Aorta (tissue), 5 donors: ENCODE results near the gene DNER. TPM values are rescaled to one million over a fixed set of nuclear protein-coding genes. Genes with fewer than 3 reads are reported as not detected.
"Not testable (repeated sequence)": the region's sequence is repeated elsewhere in the genome, so short reads cannot be mapped to it uniquely, and the experiment has no call there.

Experiments
- ATAC-seq: fragments of 200-7000 bp; cut with Tn5 transposase; one replicate; pipeline ENCODE4 v1.9.1; 2022; ENCODE audit warnings: moderate library complexity; ENCODE audit not compliant: low FRiP score
- DNase-seq, 2 donors: peaks; one replicate each; pipeline ENCODE4 v3.0.0-alpha.2; 2020
- H3K27ac ChIP-seq, 2 donors: one replicate each; pipeline ENCODE4 v1.5.1; 2013; ENCODE audit warnings: low read length in 2 of 2, mild to moderate bottlenecking in 2 of 2, moderate library complexity in 2 of 2, control low read depth in 1 of 2, inconsistent platforms in 1 of 2, low read depth in 1 of 2
- H3K27me3 ChIP-seq, 2 donors: one replicate each; pipeline ENCODE4 v1.6.1; 2013; ENCODE audit warnings: control low read depth in 1 of 2, low read length in 1 of 2, mild to moderate bottlenecking in 1 of 2, moderate library complexity in 1 of 2; ENCODE audit not compliant: insufficient read depth in 2 of 2, control insufficient read depth in 1 of 2
- H3K36me3 ChIP-seq, 2 donors: one replicate each; pipeline ENCODE4 v1.6.1; 2013; ENCODE audit warnings: control low read depth in 1 of 2, low read length in 1 of 2, mild to moderate bottlenecking in 1 of 2; ENCODE audit not compliant: insufficient read depth in 2 of 2, control insufficient read depth in 1 of 2
- H3K4me1 ChIP-seq, 2 donors: one replicate each; pipeline ENCODE4 v1.6.1; 2013; ENCODE audit warnings: low read length in 2 of 2, control low read depth in 1 of 2, mild to moderate bottlenecking in 1 of 2, moderate library complexity in 1 of 2; ENCODE audit not compliant: insufficient read depth in 2 of 2, control insufficient read depth in 1 of 2
- H3K4me3 ChIP-seq, 2 donors: one replicate each; pipeline ENCODE4 v1.5.1; 2013; ENCODE audit warnings: low read length in 2 of 2, control low read depth in 1 of 2, mild to moderate bottlenecking in 1 of 2
- H3K9me3 ChIP-seq: one replicate; pipeline ENCODE4 v1.6.1; 2013; ENCODE audit warnings: mild to moderate bottlenecking, low read length; ENCODE audit not compliant: control insufficient read depth
- WGBS, 2 donors: extraction: QIAGEN DNeasy Blood & Tissue Kit; methylation state at CpG; one replicate each; pipeline ENCODE4 v1.1.7; 2013; 5-methylcytosine and 5-hydroxymethylcytosine counted together
- intact Hi-C, 2 donors: fragments of 100-400 bp; cut with DNase I; formaldehyde crosslinking; loops; one replicate each; pipeline versions ENCODE4 v1.14.2 to v1.15.0; 2022
- polyA plus RNA-seq, 2 donors: library from polyadenylated mRNA; stranded (reverse); fragments of 200-250 nt; gene quantifications; one replicate each; pipeline ENCODE4 v1.2.3, GENCODE V29; 2013
- total RNA-seq, 2 donors: library from RNA; stranded (reverse); fragmentation: NEBNext Ultra II Directional; extraction: Animal tissue kit (Norgen Biotek cat#: 25700); gene quantifications; one replicate each; pipeline ENCODE4 v1.2.1, GENCODE V29; 2021
- donor health status: healthy with polysubstance abuse.
- donor health status: Bipolar disorder and iron deficiency.
- donor health status: DM: no; HTN: no; CAD: no.
- donor health status: DM: no; HTN: no; CAD: no.
- donor health status: DM: yes; HTN: yes; CAD: no.

DNER gene
- total and polyA plus RNA-seq, 4 donors, result 0.45 to 2.5 (median 1.1) TPM

DNA sequence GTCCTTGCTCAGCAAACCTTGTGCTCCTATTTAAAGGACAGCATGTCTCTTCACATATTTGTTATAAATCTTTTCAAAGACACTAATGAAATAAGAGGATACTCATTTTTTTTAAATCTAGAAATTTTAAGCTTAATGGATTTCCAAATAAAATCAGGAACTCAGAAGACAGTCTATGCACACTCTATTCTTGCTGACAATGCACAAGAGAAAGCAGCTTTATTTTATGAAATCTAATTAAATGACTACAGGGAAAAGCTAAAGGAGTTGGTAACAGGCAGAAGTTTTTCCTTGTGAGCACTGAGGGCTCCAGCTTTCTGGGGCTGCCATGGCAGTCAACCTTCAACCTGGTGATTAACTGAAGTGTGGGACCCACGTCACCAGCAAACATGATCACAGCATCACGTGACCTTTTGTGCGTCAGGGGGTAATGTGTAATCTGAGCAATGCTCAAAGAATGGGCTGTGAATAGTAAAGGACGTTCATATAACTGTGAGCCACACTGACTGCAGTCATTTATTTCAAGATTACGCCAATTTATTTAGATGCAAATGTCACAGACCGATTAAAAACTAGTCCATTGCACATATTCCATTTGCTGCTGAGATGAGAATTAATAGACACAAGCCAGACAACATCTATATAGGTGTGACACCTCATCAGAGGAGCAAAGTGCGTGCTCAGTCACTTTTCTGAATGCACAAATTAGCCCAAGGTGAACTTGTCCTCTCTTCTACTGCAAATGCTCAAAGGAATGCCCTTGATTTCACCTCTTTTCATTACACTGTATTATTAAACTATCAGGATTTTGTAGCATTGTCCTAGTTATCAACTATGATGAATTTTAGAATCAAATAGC, 11.6 kb upstream of the DNER start:
- no peaks in the 10 kb centered on the region for H3K9me3 ChIP-seq
- ATAC-seq (no peak), DNase-seq (no peak)
- no peaks in the 10 kb centered on the region for H3K4me1 ChIP-seq
- H3K27me3 ChIP-seq, result no peaks in the 10 kb centered on the region
- H3K4me3 ChIP-seq, result no peak overlapping the region
- H3K36me3 ChIP-seq, result no peaks in the 10 kb centered on the region
- H3K27ac ChIP-seq, result no peak overlapping the region
- WGBS, 2 donors, result 54 to 56% methylated on average over 7 of the region's 7 CpGs
- intact Hi-C loops, result no loop called here

DNA sequence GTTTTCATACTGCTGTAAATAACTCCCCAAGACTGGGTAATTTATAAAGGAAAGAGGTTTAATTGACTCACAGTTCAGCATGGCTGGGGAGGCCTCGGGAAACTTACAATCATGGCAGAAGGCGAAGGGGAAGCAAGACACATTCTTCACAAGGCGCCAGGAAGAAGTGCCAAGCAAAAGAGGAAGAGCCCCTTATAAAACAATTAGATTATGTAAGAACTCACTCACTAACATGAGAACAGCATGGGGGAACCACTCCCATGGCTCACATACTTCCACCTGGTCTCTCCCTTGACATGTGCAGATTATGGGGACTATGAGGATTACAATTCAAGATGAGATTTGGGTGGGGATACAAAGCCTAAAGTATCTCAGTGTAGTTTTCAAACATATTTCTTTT, 8.8 kb upstream of the DNER start:
- H3K4me1 ChIP-seq, H3K27me3 ChIP-seq, H3K4me3 ChIP-seq, DNase-seq, intact Hi-C loops, H3K9me3 ChIP-seq, ATAC-seq, H3K27ac ChIP-seq, H3K36me3 ChIP-seq: not testable (repeated sequence)
- WGBS, 2 donors, result 79 to 89% methylated on average over 3 of the region's 3 CpGs

GRCh38 chr2:229719926-229720647, 5.7 kb upstream of the DNER start:
- Histone ChIP-seq H3K27me3 (peaks cover 0 to 3% of the 10 kb centered on the region in 2 donors), H3K4me1 (no peaks in the 10 kb centered on the region), H3K36me3 (no peaks in the 10 kb centered on the region), H3K4me3 (no peak overlapping the region), H3K27ac (no peak overlapping the region), H3K9me3 (peaks cover 2% of the 10 kb centered on the region)
- intact Hi-C loops, result no loop called here
- WGBS, 2 donors, result 57 to 62% methylated on average over 3 of the region's 3 CpGs
- DNase-seq (no peak), ATAC-seq (no peak)

GRCh38 chr2:229718057-229718456, 3.7 kb upstream of the DNER start:
- peaks cover 0 to 3% of the 10 kb centered on the region in 2 donors for H3K27me3 ChIP-seq
- H3K9me3 ChIP-seq, result peaks cover 2% of the 10 kb centered on the region
- DNase-seq (no peak), ATAC-seq (no peak)
- H3K27ac ChIP-seq, result no peak overlapping the region
- 40 to 41% methylated on average over 2 of the region's 2 CpGs for WGBS, 2 donors
- no peaks in the 10 kb centered on the region for H3K4me1 ChIP-seq
- intact Hi-C loops, result no loop called here
- H3K36me3 ChIP-seq, result no peaks in the 10 kb centered on the region
- H3K4me3 ChIP-seq, result no peak overlapping the region

- peaks cover 2% of the 10 kb centered on the region for H3K9me3 ChIP-seq
- ATAC-seq (no peak), DNase-seq (no peak)
- 9 to 13% methylated on average over 4 of the region's 4 CpGs for WGBS, 2 donors
- peaks cover 0 to 3% of the 10 kb centered on the region in 2 donors for H3K27me3 ChIP-seq
- H3K27ac ChIP-seq, result no peak overlapping the region
- H3K36me3 ChIP-seq, result no peaks in the 10 kb centered on the region
- intact Hi-C loops, result no loop called here
- no peaks in the 10 kb centered on the region for H3K4me1 ChIP-seq
- H3K4me3 ChIP-seq, result no peak overlapping the region
Measured at GRCh38 chr2:229715895-229716507, 1.6 kb upstream of the DNER start.

DNA sequence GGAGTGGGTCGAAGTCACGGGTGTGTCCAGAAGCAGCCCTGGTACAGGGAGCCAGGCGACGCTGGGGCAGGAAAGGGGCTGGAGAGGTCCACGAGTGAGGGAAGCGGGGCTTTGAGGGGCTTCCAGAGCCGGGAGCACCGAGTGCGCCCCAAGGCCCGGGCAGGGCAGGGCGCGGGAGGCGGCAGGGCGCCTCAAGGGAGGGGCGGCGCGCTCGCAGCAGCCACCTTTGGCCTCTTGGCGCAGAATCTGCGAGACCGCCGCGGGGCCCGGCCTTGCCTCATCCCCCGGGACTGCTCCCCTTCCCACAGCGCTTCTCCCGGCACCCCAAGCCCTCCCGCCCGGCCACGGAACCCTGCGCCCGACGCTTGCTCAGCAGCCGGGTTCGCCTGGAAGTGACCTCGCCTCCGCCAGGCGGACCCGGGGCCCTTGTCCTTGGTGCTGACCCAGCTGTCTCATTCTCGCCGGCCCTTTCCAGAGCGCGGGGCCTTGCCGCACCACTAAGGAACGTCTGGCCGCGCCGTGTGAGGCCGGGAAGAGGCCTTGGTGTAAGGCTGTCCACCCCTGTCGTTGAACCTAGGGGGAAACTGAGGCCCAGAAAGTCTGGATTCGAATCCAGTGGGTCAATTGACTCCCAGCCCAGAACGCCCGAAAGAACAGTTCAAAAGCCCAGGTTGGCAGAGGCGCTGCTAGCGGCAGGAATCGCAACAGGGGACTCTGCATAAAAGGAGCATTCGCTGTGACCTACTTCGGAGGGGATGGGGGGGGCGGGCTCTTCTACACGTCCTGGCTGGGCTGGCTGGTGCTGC, 584 bp upstream of the DNER start:
- 1% methylated on average over 50 to 60 of the region's 60 CpGs for WGBS, 2 donors
- H3K36me3 ChIP-seq, result no peaks in the 10 kb centered on the region
- no peaks in the 10 kb centered on the region for H3K9me3 ChIP-seq
- H3K4me3 ChIP-seq, result peak overlapping the region in 1 of 2 donors; percentile 27
- intact Hi-C loops, result no loop called here
- H3K27me3 ChIP-seq, result peaks cover 0 to 3% of the 10 kb centered on the region in 2 donors
- no peak overlapping the region for H3K27ac ChIP-seq
- no peaks in the 10 kb centered on the region for H3K4me1 ChIP-seq
- DNase-seq (peak; percentile 71 to 83), ATAC-seq (peak; percentile 71)

GRCh38 chr2:229713371-229714079, 830 bp downstream of the DNER start:
- Histone ChIP-seq H3K36me3 (no peaks in the 10 kb centered on the region), H3K9me3 (no peaks in the 10 kb centered on the region), H3K4me3 (peak overlapping the region in 1 of 2 donors; percentile 27), H3K27ac (no peak overlapping the region), H3K4me1 (no peaks in the 10 kb centered on the region), H3K27me3 (no peaks in the 10 kb centered on the region)
- intact Hi-C loops, result no loop called here
- ATAC-seq, result no peak
- 1 to 2% methylated on average over 56 to 61 of the region's 61 CpGs for WGBS, 2 donors
- DNase-seq, result peak in 1 of 2 donors; percentile 75

DNA sequence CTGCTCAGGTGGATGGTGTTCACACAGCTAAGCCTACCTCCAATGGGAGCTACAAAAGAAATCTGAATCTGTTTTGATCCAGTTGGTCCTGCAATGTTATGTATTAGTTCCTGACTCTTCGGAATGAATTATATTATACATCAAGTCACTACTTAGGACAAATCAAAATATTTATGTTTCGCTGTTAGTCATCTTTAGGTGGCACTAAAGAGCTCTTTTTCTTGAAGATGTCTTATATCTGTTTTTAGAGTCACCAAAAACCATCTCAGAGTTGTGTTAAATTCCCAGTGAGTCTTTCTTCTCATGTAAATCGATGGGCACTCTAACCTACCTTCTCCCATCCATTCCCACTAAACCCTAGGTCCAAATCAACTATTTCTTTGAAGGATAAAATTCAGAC, 2.2 kb downstream of the DNER start:
- 73 to 81% methylated on average over 3 of the region's 3 CpGs for WGBS, 2 donors
- ATAC-seq (no peak), DNase-seq (no peak)
- H3K4me1 ChIP-seq, result no peaks in the 10 kb centered on the region
- intact Hi-C loops, result no loop called here
- no peak overlapping the region for H3K4me3 ChIP-seq
- no peak overlapping the region for H3K27ac ChIP-seq
- no peaks in the 10 kb centered on the region for H3K9me3 ChIP-seq
- no peaks in the 10 kb centered on the region for H3K36me3 ChIP-seq
- H3K27me3 ChIP-seq, result no peaks in the 10 kb centered on the region
